AG10803 (cell line): ENCODE data around the gene FHIT.

ENCODE experiments used
- DNase-seq: peaks from one replicate; pipeline ENCODE4 v3.0.0; 2010; ENCODE audit warnings: low read depth
- H3K4me3 ChIP-seq: 2 replicates; pipeline ENCODE4 v1.5.1; 2011; ENCODE audit warnings: mild to moderate bottlenecking, low read length, control low read depth
- TF ChIP-seq, protein P1 (sequence below): conservative IDR thresholded peaks from 2 replicates; pipeline ENCODE4 v1.5.1; 2011; ENCODE audit warnings: mild to moderate bottlenecking, low read length, control low read depth, inconsistent platforms

The FHIT gene

DNA sequence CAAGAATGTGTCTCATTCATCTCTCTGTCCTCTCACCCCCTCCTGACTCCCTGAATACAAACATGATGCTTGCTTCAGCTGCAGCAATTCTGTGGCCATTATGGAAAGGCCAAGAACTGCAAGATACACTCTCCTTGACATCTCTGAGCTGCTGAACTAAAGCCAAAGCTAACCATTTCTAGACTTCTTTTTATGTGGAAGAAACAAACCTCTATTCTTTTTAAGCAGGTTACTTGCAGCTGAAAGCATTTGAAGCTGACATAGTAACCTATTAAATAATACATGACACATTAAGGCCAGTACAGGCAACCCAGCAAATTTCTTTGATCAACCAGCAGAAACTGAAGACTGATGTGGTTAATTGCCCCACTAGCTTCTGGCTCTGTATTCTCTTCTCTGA lies 17.5 kb downstream of the FHIT start:
- H3K4me3 ChIP-seq: no peak overlapping the region
- TF ChIP-seq, protein P1, sequence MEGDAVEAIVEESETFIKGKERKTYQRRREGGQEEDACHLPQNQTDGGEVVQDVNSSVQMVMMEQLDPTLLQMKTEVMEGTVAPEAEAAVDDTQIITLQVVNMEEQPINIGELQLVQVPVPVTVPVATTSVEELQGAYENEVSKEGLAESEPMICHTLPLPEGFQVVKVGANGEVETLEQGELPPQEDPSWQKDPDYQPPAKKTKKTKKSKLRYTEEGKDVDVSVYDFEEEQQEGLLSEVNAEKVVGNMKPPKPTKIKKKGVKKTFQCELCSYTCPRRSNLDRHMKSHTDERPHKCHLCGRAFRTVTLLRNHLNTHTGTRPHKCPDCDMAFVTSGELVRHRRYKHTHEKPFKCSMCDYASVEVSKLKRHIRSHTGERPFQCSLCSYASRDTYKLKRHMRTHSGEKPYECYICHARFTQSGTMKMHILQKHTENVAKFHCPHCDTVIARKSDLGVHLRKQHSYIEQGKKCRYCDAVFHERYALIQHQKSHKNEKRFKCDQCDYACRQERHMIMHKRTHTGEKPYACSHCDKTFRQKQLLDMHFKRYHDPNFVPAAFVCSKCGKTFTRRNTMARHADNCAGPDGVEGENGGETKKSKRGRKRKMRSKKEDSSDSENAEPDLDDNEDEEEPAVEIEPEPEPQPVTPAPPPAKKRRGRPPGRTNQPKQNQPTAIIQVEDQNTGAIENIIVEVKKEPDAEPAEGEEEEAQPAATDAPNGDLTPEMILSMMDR: no peak
- DNase-seq: no peak

DNA sequence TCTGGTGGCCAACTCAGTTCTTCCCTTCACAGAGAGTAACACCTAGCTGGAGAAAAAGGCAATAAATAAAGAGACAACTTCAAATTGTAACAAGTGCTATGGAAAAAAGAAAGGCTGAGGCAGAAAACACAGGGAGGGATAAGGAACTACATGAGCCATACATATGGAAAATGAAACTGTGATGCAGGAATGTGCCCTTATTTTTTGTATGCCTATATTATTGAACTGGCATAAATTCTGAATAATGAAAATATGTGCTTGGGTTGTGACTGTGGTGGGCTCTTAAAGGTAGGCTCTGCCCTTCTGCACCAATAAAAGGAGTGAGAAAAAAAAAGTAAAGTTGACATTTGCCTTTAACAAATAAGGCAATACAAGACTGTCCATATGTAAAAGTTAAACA lies 19.6 kb downstream of the FHIT start:
- no peak overlapping the region for H3K4me3 ChIP-seq
- DNase-seq: no peak
- TF ChIP-seq, protein P1: no peak

DNA sequence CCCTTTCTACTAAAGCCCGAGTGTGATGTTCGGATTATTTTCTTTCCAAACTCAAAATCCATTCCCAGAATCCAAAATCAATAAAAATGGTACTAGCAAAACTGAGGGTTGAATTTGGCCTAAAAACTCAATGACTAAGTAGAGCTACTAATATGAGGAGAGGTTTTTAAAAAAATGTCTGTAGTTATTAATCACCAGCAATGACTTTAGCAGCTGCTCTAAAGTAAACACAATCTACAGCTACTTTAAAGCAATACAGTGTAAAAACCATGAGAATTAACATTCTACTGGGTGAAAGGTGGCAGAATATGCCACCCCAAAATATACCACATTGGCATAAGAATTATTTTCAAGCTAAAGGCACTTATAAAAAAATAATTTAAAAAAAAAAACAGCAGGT lies 23.5 kb downstream of the FHIT start:
- no peak for DNase-seq

DNA sequence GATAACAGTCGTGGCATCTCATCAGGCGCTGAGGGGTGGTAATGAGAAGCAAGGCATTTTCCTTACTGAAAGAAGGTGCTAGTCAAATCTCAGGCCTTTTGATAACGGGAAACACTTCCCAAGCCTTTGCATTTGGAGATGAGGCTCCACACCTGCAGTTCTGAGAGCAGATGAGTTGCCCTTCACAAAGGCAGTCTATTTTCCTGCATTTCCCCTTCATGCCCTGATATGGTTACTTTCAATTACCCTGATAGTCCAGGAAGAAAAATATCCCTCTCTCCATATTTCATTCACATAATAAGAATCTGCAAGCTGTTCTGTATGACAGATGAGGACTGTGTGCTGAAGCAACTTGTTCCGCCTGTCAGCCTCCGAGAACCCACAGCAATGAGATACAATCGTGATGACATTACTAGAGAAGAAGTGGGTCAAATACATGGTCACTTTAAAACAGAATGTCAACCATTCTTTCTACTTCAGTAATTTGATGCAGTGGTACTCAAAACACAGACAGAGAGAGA lies 25.0 kb downstream of the FHIT start:
- no peak for DNase-seq
- TF ChIP-seq, protein P1: no peak
- no peak overlapping the region for H3K4me3 ChIP-seq

More for the DNA sequence above, 23.5 kb downstream of the FHIT start:
- TF ChIP-seq, protein P1: no peak
- no peak overlapping the region for H3K4me3 ChIP-seq

DNA sequence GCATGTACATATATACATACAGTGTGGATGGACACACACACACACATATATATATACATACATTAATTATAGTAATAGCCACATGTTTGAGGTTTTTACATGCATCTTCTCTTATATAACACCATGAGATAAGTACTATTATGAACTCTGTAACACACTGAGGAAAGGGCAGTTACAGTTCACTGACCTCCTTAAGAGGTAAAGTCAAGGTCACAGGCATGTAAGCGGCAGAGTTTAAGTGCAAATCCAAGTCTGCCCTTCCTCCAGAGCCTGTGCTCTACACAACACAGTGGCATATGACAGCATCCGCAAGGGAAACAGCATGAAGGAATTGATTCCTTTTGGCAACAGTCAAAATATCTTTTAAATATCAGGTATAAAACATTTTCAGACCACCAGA lies 26.4 kb downstream of the FHIT start:
- H3K4me3 ChIP-seq: no peak overlapping the region
- TF ChIP-seq, protein P1: no peak
- DNase-seq: no peak

DNA sequence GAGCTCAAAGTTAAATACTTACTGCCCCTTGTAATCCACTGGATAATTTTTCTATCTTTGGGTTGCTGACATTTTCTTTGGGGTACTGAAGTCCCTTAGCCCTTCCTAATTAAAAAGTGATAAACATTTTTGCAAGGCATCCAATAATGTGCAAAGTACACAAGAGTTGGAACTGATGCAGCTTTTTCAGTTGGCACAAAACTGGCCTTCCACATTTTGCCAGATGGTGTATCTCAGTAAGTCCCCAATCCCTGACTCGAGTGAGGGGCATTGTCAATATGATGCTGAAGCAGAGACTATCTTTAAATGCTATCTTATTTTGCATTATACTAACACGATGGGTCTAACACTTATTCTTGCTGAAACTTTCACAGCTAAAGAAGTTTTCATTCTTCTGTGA lies 27.8 kb downstream of the FHIT start:
- TF ChIP-seq, protein P1: no peak
- DNase-seq: no peak
- H3K4me3 ChIP-seq: no peak overlapping the region

DNA sequence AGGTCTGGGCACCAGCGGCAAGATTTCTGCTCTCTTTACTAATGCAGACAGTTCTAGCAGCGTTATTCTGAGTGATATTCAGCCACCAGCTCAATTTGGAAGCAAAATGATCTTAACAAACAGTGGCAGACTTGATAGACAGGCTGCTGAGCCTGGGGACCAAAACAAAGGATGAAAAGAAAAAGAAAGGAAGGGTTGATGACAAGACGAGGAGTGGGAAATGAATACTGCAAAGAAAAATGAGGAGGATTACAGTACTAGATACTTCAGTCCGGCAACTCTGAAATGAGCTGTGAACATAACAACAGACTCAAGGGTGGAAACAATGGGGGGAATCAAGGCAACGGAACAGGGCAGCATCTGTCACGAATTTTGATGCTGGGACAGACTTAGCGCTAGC lies 28.8 kb downstream of the FHIT start:
- TF ChIP-seq, protein P1: no peak
- DNase-seq: no peak
- H3K4me3 ChIP-seq: no peak overlapping the region
